NT2/D1 (cell line): ENCODE measurements around the gene CAMTA1.

ENCODE experiments used
- YY1 ChIP-seq: IDR thresholded peaks from 2 replicates; pipeline ENCODE4 v1.6.1; 2011; ENCODE audit not compliant: insufficient read length, insufficient read depth
- ZNF274 ChIP-seq: IDR thresholded peaks from 2 replicates; pipeline ENCODE4 v1.6.1; 2011; ENCODE audit warnings: mild to moderate bottlenecking, low read depth, low read length

DNA sequence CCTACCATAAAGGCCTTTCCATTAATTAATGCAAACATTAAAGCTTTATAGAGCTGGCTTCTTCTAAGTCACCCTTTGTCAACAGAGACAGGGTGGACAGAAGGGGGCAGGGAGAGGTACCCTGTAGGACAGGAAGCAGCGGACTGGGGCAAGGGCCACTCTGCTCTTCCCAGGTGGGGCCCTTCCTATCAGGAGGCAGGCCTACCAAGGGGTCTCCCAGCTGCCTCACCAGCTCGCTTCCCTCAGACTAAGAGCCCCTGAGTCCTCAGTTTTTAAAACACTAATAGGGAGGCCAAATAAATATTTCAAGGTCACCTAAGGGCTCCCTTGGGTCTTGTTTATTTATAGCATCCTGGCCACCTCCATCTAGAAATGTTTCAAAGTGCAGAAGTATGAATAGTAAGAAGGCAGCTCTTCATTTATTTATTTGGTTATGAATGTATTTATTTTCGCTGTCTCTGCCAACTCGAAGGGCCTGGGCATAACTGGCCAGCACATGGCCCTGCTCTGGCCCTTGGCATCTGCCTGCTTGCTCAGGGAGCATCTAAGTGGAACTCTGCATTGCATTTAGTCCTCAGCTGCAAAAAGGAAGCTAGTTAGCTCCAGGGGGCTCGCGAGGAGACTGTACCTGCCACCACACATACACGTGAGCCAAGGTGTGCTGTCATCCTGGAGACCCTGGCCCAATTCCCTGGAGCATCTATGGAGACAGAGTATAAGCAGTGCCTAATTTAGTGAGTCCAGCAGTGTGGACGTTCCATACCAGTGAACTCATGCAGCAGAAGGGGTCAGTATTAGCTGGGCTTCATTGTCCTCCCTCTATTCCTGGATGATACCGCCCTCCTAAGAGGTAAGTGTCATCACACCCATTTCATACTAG lies 590.8 kb downstream of the CAMTA1 start:
- TF ChIP-seq YY1 (no peak), ZNF274 (no peak)
